Brain microvascular endothelial cell (primary cell): ENCODE measurements around the gene HPS5.
"Not testable (repeated sequence)": the region's sequence is repeated elsewhere in the genome, so short reads cannot be mapped to it uniquely, and the experiment has no call there.

Source experiments
- DNase-seq: peaks from one replicate; pipeline ENCODE4 v3.0.0-alpha.2; 2020
- H3K27ac ChIP-seq: fragments of 250-450 bp; sonication (Bioruptor Pico); 2 replicates; pipeline ENCODE4 v1.5.1; 2020; ENCODE audit warnings: mild to moderate bottlenecking, moderate library complexity
- H3K27me3 ChIP-seq: fragments of 250-450 bp; sonication (Bioruptor Pico); replicated peaks from 2 replicates; pipeline ENCODE4 v1.5.1; 2020; ENCODE audit warnings: mild to moderate bottlenecking
- H3K36me3 ChIP-seq: fragments of 250-450 bp; sonication (Bioruptor Pico); replicated peaks from 2 replicates; pipeline ENCODE4 v1.5.1; 2020; ENCODE audit warnings: mild to moderate bottlenecking
- H3K4me3 ChIP-seq: 2 replicates; pipeline ENCODE4 v1.5.1; 2011; ENCODE audit warnings: low read depth, mild to moderate bottlenecking, control low read depth, low read length, moderate library complexity
- CTCF ChIP-seq: IDR thresholded peaks from 2 replicates; pipeline ENCODE4 v1.5.1; 2011; ENCODE audit warnings: low read depth, mild to moderate bottlenecking, moderate library complexity, low read length, control low read depth, inconsistent platforms; ENCODE audit errors: missing control alignments
- in situ Hi-C: cut with HindIII; loops from 2 replicates; pipeline ENCODE4 v1.10.0; 2017; ENCODE audit warnings: low sequenced_read_pairs, low pct_ligation_motif_present

HPS5 gene

GRCh38 chr11:18264035-18264434 is 57.9 kb downstream of the HPS5 start:
- no peak for TF ChIP-seq CTCF
- in situ Hi-C loops, result no loop called here

GRCh38 chr11:18262681-18263350 is 59.1 kb downstream of the HPS5 start:
- H3K27ac ChIP-seq, H3K27me3 ChIP-seq, in situ Hi-C loops, H3K36me3 ChIP-seq, H3K4me3 ChIP-seq, DNase-seq: not testable (repeated sequence)

More at GRCh38 chr11:18264035-18264434, 57.9 kb downstream of the HPS5 start:
- H3K4me3 ChIP-seq, result no peak overlapping the region
- no peaks in the 10 kb centered on the region for H3K27me3 ChIP-seq
- no peak overlapping the region for H3K27ac ChIP-seq
- no peaks in the 10 kb centered on the region for H3K36me3 ChIP-seq
- DNase-seq, result no peak

GRCh38 chr11:18261721-18262120 is 60.2 kb downstream of the HPS5 start:
- no peaks in the 10 kb centered on the region for H3K36me3 ChIP-seq
- H3K4me3 ChIP-seq, result no peak overlapping the region
- in situ Hi-C loops, result no loop called here
- no peaks in the 10 kb centered on the region for H3K27me3 ChIP-seq
- no peak for TF ChIP-seq CTCF
- DNase-seq, result no peak
- H3K27ac ChIP-seq, result no peak overlapping the region

- in situ Hi-C loops, result no loop called here
- H3K36me3 ChIP-seq, result no peaks in the 10 kb centered on the region
- no peaks in the 10 kb centered on the region for H3K27me3 ChIP-seq
- no peak overlapping the region for H3K4me3 ChIP-seq
- H3K27ac ChIP-seq, result no peak overlapping the region
- DNase-seq, result no peak
- TF ChIP-seq CTCF, result no peak
Measured at GRCh38 chr11:18259259-18259658, 62.7 kb downstream of the HPS5 start.

- TF ChIP-seq CTCF, result no peak
- Histone ChIP-seq H3K4me3 (no peak overlapping the region), H3K36me3 (no peaks in the 10 kb centered on the region), H3K27ac (no peak overlapping the region), H3K27me3 (no peaks in the 10 kb centered on the region)
- in situ Hi-C loops, result no loop called here
- no peak for DNase-seq
Measured at GRCh38 chr11:18254781-18255361, 67.1 kb downstream of the HPS5 start.

- H3K36me3 ChIP-seq, result no peaks in the 10 kb centered on the region
- H3K27me3 ChIP-seq, result no peaks in the 10 kb centered on the region
- H3K4me3 ChIP-seq, result no peak overlapping the region
- no peak for TF ChIP-seq CTCF
- no peak for DNase-seq
- in situ Hi-C loops, result no loop called here
- H3K27ac ChIP-seq, result no peak overlapping the region
Measured at GRCh38 chr11:18253778-18254338, 68.1 kb downstream of the HPS5 start.
